Lower leg skin (tissue), 4 donors: ENCODE data around the gene WDR38. TPM values are rescaled to one million over a fixed set of nuclear protein-coding genes. Genes with fewer than 3 reads are reported as not detected.

Experiments
- DNase-seq, 2 donors: peaks; one replicate each; pipeline ENCODE4 v3.0.0-alpha.2; 2019; ENCODE audit warnings: low spot score in 2 of 2
- H3K4me3 ChIP-seq: fragments of 200-600 bp; sonication (generic); 2 replicates; pipeline ENCODE4 v1.5.1; 2017; ENCODE audit warnings: mild to moderate bottlenecking, low read depth; ENCODE audit not compliant: poor library complexity, severe bottlenecking
- POLR2A ChIP-seq, 2 donors: fragments of 450-650 bp; IDR thresholded peaks; one replicate each; pipeline ENCODE4 v1.6.1; 2016 to 2017; ENCODE audit warnings: antibody characterized with exemption in 2 of 2, mild to moderate bottlenecking in 1 of 2, moderate library complexity in 1 of 2
- WGBS, 2 donors: methylation state at CpG; one replicate each; pipeline ENCODE4 v1.1.5; 2018; 5-methylcytosine and 5-hydroxymethylcytosine counted together
- intact Hi-C: fragments of 100-400 bp; cut with DNase I; formaldehyde crosslinking; loops from one replicate; pipeline ENCODE4 v1.15.0; 2023; ENCODE audit warnings: low total_unique reads
- total RNA-seq, 4 donors: library from RNA; depleted of rRNA; stranded (reverse); fragments of >200 nt; gene quantifications; one replicate each; pipeline ENCODE4 v1.1.0, GENCODE V29; 2016
- TF ChIP-seq, protein P1 (sequence below), 3 donors: fragments of 450-650 bp; IDR thresholded peaks; one replicate each; pipeline ENCODE4 v1.5.1; 2016; ENCODE audit warnings: antibody characterized with exemption in 3 of 3, mild to moderate bottlenecking in 3 of 3, moderate library complexity in 2 of 3

The WDR38 gene
- total RNA-seq, 4 donors from 2014 or later: not detected

DNA sequence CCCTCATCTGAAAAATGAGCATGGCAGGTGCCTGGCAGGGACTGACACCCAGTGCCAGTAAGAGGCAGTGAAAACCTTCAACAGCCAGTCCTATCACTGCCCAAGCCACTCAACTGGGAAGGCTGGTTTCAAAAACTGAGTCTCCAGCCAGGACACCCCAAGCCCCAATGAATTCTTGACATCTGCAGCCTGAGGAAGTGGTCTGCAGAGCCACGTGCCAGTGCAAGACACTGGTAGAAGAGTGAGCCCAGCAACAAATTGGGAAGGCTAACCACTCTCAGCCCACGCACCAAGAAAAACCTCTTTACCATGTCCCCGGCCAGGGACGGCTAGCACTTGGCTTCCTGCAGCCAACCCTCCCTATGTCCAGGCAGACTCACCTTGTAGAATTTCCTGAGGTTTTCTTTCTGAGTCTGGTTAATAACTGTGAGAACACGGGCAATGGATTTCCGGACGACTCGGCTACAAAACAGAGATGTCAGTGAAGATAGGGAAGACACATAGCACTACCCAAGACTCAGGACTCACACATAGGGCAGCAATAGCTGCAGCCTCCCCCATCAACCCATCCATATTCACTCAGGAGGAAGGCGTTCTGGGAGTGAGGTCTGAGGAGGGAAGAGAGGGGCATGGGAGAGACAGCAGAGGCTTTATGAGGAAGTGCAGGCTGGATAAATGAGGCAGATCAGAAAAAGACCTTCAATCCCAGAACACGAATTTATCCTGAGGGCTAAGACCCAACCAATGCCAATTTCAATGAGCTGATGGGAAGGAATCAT, 6.7 kb downstream of the WDR38 start:
- TF ChIP-seq, protein P1, sequence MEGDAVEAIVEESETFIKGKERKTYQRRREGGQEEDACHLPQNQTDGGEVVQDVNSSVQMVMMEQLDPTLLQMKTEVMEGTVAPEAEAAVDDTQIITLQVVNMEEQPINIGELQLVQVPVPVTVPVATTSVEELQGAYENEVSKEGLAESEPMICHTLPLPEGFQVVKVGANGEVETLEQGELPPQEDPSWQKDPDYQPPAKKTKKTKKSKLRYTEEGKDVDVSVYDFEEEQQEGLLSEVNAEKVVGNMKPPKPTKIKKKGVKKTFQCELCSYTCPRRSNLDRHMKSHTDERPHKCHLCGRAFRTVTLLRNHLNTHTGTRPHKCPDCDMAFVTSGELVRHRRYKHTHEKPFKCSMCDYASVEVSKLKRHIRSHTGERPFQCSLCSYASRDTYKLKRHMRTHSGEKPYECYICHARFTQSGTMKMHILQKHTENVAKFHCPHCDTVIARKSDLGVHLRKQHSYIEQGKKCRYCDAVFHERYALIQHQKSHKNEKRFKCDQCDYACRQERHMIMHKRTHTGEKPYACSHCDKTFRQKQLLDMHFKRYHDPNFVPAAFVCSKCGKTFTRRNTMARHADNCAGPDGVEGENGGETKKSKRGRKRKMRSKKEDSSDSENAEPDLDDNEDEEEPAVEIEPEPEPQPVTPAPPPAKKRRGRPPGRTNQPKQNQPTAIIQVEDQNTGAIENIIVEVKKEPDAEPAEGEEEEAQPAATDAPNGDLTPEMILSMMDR (IDR thresholded peaks at IDR 0.05): no peak
- TF ChIP-seq POLR2A (IDR thresholded peaks at IDR 0.05): no peak
- 48 to 52% methylated on average over 10 of the region's 10 CpGs for WGBS, 2 donors
- H3K4me3 ChIP-seq: no peak overlapping the region
- intact Hi-C loops: no loop called here
- no peak for DNase-seq

DNA sequence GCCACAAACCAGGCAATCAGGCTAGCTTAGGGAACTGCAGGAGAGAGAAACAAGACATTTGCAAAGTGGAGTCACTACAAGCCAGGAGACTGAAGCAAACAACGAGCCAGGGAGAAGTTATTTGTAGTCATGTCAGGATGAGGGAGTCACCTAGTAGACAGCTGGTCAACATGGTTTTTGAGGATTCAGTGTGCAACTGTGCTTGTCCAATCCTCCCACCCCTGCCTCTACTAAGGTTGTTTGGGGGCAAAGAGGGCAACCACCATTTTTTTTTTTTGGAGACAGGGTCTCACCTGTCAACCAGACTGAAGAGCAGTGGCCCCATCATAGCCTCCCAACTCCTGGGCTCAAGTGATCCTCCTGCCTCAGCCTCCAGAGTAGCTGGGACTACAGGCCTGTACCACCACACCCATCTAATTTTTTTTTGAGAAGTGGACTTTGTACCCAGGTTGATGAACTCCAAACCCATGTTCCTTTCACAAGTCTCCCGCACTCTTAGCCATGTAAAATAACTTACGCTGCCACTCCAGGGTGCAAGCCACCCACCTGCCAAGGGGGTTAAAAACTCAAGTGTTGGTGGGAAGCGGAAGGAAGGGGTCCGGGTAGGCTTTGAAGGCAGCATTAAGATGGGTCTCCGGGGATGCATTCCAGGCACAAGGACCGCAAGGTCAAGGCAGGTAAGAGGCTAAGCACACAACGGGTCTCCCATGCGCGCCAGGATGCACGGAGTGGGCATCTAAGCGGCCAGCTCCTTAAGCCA, 7.5 kb downstream of the WDR38 start:
- intact Hi-C loops: no loop called here
- DNase-seq: no peak

DNA sequence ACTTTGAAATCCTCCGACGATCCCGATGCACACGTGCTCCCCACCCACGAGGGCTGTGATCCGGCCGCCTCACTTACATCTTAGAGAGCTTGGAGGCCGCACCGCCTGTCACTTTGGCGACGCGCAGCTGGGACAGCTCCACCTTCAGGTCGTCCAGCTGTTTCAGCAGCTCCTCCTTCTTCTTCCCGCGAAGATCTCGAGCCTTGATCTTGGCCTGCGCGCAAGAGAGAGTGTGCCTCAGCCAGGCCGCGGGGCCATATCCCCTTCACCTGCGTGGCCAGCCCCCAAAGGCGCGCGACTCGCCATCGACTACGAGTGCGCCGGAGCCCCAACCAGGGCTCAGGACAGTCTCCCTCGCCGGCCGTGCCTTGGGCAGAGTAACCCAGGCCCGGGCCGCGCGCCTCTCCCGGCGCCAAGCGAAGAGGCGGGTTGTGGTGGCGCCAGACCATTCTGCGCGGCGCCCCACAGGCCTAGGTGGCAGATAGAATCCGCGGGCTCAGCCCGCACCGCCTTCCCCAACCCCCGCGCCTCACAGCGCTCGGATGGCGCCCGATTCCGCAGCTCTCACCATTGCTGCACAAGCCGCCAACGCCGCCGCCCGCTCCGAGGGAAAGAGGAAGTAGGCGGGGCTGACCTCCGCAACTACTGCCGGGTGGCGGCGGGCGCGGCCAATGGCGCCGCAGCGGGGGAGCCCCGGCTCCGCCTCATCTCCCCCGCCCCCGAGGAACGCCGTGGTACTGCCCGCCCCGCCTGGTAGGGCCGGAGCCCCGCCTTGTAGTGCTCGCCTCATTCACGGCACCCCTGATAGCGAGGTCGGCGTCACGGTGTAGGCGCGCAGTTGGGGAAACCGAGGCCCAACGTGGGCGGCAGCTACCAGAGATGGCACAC, 8.3 kb downstream of the WDR38 start, which contains the start of the genes ARPC5L and RPL35:
ARPC5L (plus strand) TSS at position 789 of the 888 bp plus-strand sequence. CDS start 7,161 bp downstream, outside the sequence.
RPL35 (minus strand) TSS at position 616 of the 888 bp plus-strand sequence; CDS start at position 571, 45 bp downstream.
- TF ChIP-seq POLR2A (IDR thresholded peaks at IDR 0.05): peak in 1 of 2 donors; percentile 68
- TF ChIP-seq, protein P1 (IDR thresholded peaks at IDR 0.05): no peak
- H3K4me3 ChIP-seq: peak within 1 kb of the TSS; percentile 54
- DNase-seq: peak; percentile 92 to 99
- intact Hi-C loops: no loop called here
- WGBS, 2 donors: 0% methylated on average over 58 to 69 of the region's 92 CpGs

More for the DNA sequence above, 7.5 kb downstream of the WDR38 start:
- WGBS, 2 donors: 9 to 19% methylated on average over 6 to 12 of the region's 12 CpGs
- peak overlapping the region; percentile 54 for H3K4me3 ChIP-seq
- TF ChIP-seq POLR2A (IDR thresholded peaks at IDR 0.05): no peak
- TF ChIP-seq, protein P1 (IDR thresholded peaks at IDR 0.05): no peak

DNA sequence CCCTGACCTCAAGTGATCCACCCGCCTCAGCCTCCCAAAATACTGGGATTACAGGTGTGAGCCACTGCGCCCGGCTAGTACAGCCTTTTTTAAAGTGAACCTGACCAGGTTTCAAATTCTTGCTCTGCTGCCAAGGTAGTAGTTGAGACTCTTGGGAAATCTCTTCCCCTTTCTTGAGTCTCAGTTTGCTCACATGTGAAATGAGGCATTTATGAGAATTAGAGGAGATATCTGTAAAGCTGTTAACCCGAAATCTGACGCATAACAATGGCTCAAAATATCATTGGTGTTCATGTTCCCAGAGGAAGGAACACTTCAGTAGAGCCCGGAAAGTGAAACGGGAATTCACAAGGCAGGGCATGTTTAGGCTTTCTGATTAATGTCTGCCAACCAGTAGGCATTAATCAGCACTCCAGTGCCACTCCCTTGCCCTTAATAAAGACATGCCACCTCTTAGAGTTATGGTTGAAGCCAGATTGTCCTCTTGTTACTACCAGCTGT, 10.2 kb downstream of the WDR38 start:
- TF ChIP-seq POLR2A (IDR thresholded peaks at IDR 0.05): no peak
- TF ChIP-seq, protein P1 (IDR thresholded peaks at IDR 0.05): no peak
- intact Hi-C loops: no loop called here
- 37 to 40% methylated on average over 7 of the region's 7 CpGs for WGBS, 2 donors
- no peak overlapping the region for H3K4me3 ChIP-seq
- peak in 1 of 2 donors; percentile 54 for DNase-seq
